HFF-Myc (cell line): ENCODE results near the gene FOXO4.

Experiments used
- DNase-seq: peaks from one replicate; pipeline ENCODE4 v3.0.0-alpha.2; 2011; ENCODE audit warnings: low read depth; ENCODE audit errors: extremely low read depth
- H3K4me3 ChIP-seq: replicated peaks from 2 replicates; pipeline ENCODE4 v1.5.1; 2011; ENCODE audit warnings: low read depth, mild to moderate bottlenecking, control low read depth, low read length
- CTCF ChIP-seq: IDR thresholded peaks from 2 replicates; pipeline ENCODE4 v1.5.1; 2012; ENCODE audit warnings: mild to moderate bottlenecking, low read depth, low read length, control low read depth; ENCODE audit errors: missing control alignments

The FOXO4 gene

GRCh38 chrX:71067089-71067488 lies 28.6 kb upstream of the FOXO4 start:
- peak overlapping the region; percentile 65 for H3K4me3 ChIP-seq
- TF ChIP-seq CTCF = no peak
- DNase-seq = no peak

GRCh38 chrX:71067712-71068043 lies 28.0 kb upstream of the FOXO4 start:
- peak overlapping the region; percentile 65 for H3K4me3 ChIP-seq
- TF ChIP-seq CTCF = no peak
- DNase-seq = no peak

GRCh38 chrX:71068044-71068918 lies 27.4 kb upstream of the FOXO4 start, which contains the start of gene SNX12:
Gene SNX12 (minus strand): TSS chrX:71068334. CDS start chrX:71068306, 28 bp downstream.
- no peak for TF ChIP-seq CTCF
- peak within 1 kb of the TSS; percentile 65 for H3K4me3 ChIP-seq
- peak; percentile 78 for DNase-seq

GRCh38 chrX:71070531-71070930 lies 25.1 kb upstream of the FOXO4 start:
- no peak for TF ChIP-seq CTCF
- no peak overlapping the region for H3K4me3 ChIP-seq
- DNase-seq = no peak

- DNase-seq = no peak
- no peak for TF ChIP-seq CTCF
- no peak overlapping the region for H3K4me3 ChIP-seq
Observed at GRCh38 chrX:71081330-71082123, 14.1 kb upstream of the FOXO4 start.

- no peak for TF ChIP-seq CTCF
- H3K4me3 ChIP-seq = no peak overlapping the region
- DNase-seq = no peak
Observed at GRCh38 chrX:71082124-71082647, 13.5 kb upstream of the FOXO4 start.
